ENCODE measurements around the gene SRBD1. TPM values are rescaled to one million over a fixed set of nuclear protein-coding genes. Genes with fewer than 3 reads are reported as not detected.
A peak's percentile ranks its signal among the peaks of the same experiment; 100 is the strongest.

Gene SRBD1
- total RNA-seq, 2 donors from 2014 or later, result 5.3 to 9.6 TPM

GRCh38 chr2:45496869-45497268, 114.2 kb downstream of the SRBD1 start:
- H3K4me1 ChIP-seq, result no peaks in the 10 kb centered on the region
- no peaks in the 10 kb centered on the region for H3K27me3 ChIP-seq
- no peak for DNase-seq (ENCODE audit: low spot score)
- no peak overlapping the region for H3K4me3 ChIP-seq
- TF ChIP-seq CTCF (IDR thresholded peaks at IDR 0.05), result no peak
- H3K27ac ChIP-seq, result no peak overlapping the region
- H3K36me3 ChIP-seq, result no peaks in the 10 kb centered on the region
- H3K9me3 ChIP-seq, result peaks cover 0 to 6% of the 10 kb centered on the region in 2 donors

- H3K36me3 ChIP-seq, result no peaks in the 10 kb centered on the region
- no peak for DNase-seq (ENCODE audit: low spot score)
- H3K9me3 ChIP-seq, result no peaks in the 10 kb centered on the region
- H3K27ac ChIP-seq, result no peak overlapping the region
- no peaks in the 10 kb centered on the region for H3K27me3 ChIP-seq
- TF ChIP-seq CTCF (IDR thresholded peaks at IDR 0.05), result no peak
- H3K4me3 ChIP-seq, result no peak overlapping the region
- no peaks in the 10 kb centered on the region for H3K4me1 ChIP-seq
Measured at GRCh38 chr2:45494978-45495293, 116.1 kb downstream of the SRBD1 start.

- TF ChIP-seq CTCF (IDR thresholded peaks at IDR 0.05), result peak; percentile 54 to 83
- Histone ChIP-seq H3K4me3 (no peak overlapping the region), H3K27me3 (no peaks in the 10 kb centered on the region), H3K36me3 (no peaks in the 10 kb centered on the region), H3K27ac (no peak overlapping the region), H3K9me3 (no peaks in the 10 kb centered on the region), H3K4me1 (no peaks in the 10 kb centered on the region)
- no peak for DNase-seq (ENCODE audit: low spot score)
Measured at GRCh38 chr2:45494275-45494977, 116.6 kb downstream of the SRBD1 start.

- Histone ChIP-seq H3K4me3 (no peak overlapping the region), H3K27ac (no peak overlapping the region), H3K9me3 (no peaks in the 10 kb centered on the region), H3K27me3 (no peaks in the 10 kb centered on the region), H3K4me1 (no peaks in the 10 kb centered on the region), H3K36me3 (no peaks in the 10 kb centered on the region)
- no peak for TF ChIP-seq CTCF (IDR thresholded peaks at IDR 0.05)
- DNase-seq (ENCODE audit: low spot score), result no peak
Measured at GRCh38 chr2:45484965-45485364, 126.1 kb downstream of the SRBD1 start.

- Histone ChIP-seq H3K9me3 (no peaks in the 10 kb centered on the region), H3K36me3 (no peaks in the 10 kb centered on the region), H3K4me3 (no peak overlapping the region), H3K27ac (no peak overlapping the region), H3K27me3 (no peaks in the 10 kb centered on the region), H3K4me1 (no peaks in the 10 kb centered on the region)
- TF ChIP-seq CTCF (IDR thresholded peaks at IDR 0.05), result no peak
- no peak for DNase-seq (ENCODE audit: low spot score)
Measured at GRCh38 chr2:45483997-45484396, 127.1 kb downstream of the SRBD1 start.

- no peak overlapping the region for H3K4me3 ChIP-seq
- DNase-seq (ENCODE audit: low spot score), result no peak
- no peaks in the 10 kb centered on the region for H3K9me3 ChIP-seq
- H3K4me1 ChIP-seq, result no peaks in the 10 kb centered on the region
- no peaks in the 10 kb centered on the region for H3K36me3 ChIP-seq
- H3K27ac ChIP-seq, result no peak overlapping the region
- no peaks in the 10 kb centered on the region for H3K27me3 ChIP-seq
- no peak for TF ChIP-seq CTCF (IDR thresholded peaks at IDR 0.05)
Measured at GRCh38 chr2:45477546-45477945, 133.5 kb downstream of the SRBD1 start.

Data from right atrium auricular region (tissue), 2 donors.